Naive thymus-derived CD8-positive, alpha-beta T cell (primary cell): ENCODE measurements around the gene TCF7L2. TPM values are rescaled to one million over a fixed set of nuclear protein-coding genes. Genes with fewer than 3 reads are reported as not detected.

Experiments
- ATAC-seq, 2 donors: fragments of 150-1000 bp; cut with Tn5 transposase in 1 of 2; sonication (Bioruptor Pico), chemical (Tn5 transposase) in 1 of 2; 1 replicate in 1 of 2; 2 replicates in 1 of 2; pipeline ENCODE4 v1.10.0; 2021; ENCODE audit warnings: mild to moderate bottlenecking in 2 of 2, moderate library complexity in 2 of 2
- POLR2A ChIA-PET: fragments of 350-600 bp; sonication (Branson Sonifier 250); formaldehyde crosslinking; loops from one replicate; lab custom pipeline; 2021; ENCODE audit warnings: antibody characterized with exemption; lab: Charles Lee
- DNase-seq, 10 donors: peaks; one replicate each; pipeline versions ENCODE4 v3.0.0 to v3.0.0-alpha.2; 2020 to 2022
- H3K27ac Mint-ChIP-seq, 10 donors: one replicate each; pipeline ENCODE4 v1.8.0; 2020 to 2022; ENCODE audit warnings: mild to moderate bottlenecking in 10 of 10, mixed read lengths in 10 of 10, moderate library complexity in 4 of 10, inconsistent platforms in 1 of 10
- H3K27me3 Mint-ChIP-seq, 5 donors: one replicate each; pipeline ENCODE4 v1.8.0; 2021 to 2022; ENCODE audit warnings: mixed read lengths in 5 of 5
- H3K36me3 Mint-ChIP-seq, 3 donors: one replicate each; pipeline ENCODE4 v1.8.0; 2020 to 2022; ENCODE audit warnings: mixed read lengths in 3 of 3, mild to moderate bottlenecking in 2 of 3, inconsistent platforms in 1 of 3
- H3K4me1 Mint-ChIP-seq, 4 donors: one replicate each; pipeline ENCODE4 v1.8.0; 2021 to 2022; ENCODE audit warnings: mixed read lengths in 4 of 4
- H3K4me3 Mint-ChIP-seq, 10 donors: one replicate each; pipeline ENCODE4 v1.8.0; 2020 to 2022; ENCODE audit warnings: mild to moderate bottlenecking in 10 of 10, mixed read lengths in 10 of 10, moderate library complexity in 6 of 10, inconsistent platforms in 1 of 10
- H3K9me3 Mint-ChIP-seq, 9 donors: one replicate each; pipeline ENCODE4 v1.8.0; 2020 to 2022; ENCODE audit warnings: mixed read lengths in 9 of 9, mild to moderate bottlenecking in 3 of 9, inconsistent platforms in 1 of 9, moderate library complexity in 1 of 9
- polyA plus RNA-seq, 3 donors: library from polyadenylated mRNA; unstranded; fragments of 300-500 nt; fragmentation: Illumina TruSeq; gene quantifications; one replicate each; pipeline ENCODE4 v1.2.3, GENCODE V29; 2021
- total RNA-seq, 8 experiments: library from RNA in 2 of 8; stranded (reverse) in 2 of 8; gene quantifications; one replicate each; pipeline ENCODE4 v1.2.3 and lab custom pipeline; 2021 to 2026

Gene TCF7L2
- total and polyA plus RNA-seq, 5 experiments from 2014 or later = 1.6 to 6.0 (median 4.1) TPM

DNA sequence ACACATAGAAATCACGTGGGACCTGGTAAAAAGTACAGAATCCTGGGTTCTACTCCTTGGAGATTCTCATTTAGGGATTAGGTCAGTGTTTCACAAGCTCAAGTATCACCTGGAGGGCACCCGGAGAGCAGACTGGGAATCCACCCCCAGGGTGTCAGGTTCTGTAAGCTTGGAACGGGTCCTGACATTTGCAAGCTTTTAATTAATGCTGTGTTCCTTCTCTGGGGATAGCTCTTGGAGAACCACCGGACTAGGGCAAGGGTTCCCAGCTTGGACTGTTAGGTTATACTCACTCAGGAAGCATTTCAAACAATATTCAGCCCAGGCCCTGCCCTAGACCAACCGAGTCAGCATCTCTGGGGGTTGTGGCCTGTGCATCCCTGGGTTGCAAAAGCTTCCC, 23.0 kb downstream of the TCF7L2 start:
- Mint-ChIP-seq H3K27ac (no peak overlapping the region), H3K4me3 (no peak overlapping the region), H3K27me3 (peaks cover 4 to 18% (median 6%) of the 10 kb centered on the region in 5 donors)

GRCh38 chr10:112973805-112974204, 23.8 kb downstream of the TCF7L2 start:
- H3K9me3 Mint-ChIP-seq = no peaks in the 10 kb centered on the region

More for the DNA sequence above, 23.0 kb downstream of the TCF7L2 start:
- Mint-ChIP-seq H3K9me3 (no peaks in the 10 kb centered on the region), H3K36me3 (peaks cover 0 to 8% (median 3%) of the 10 kb centered on the region in 3 donors), H3K4me1 (no peaks in the 10 kb centered on the region)
- POLR2A ChIA-PET = no interaction called here
- DNase-seq = no peak
- ATAC-seq = no peak

DNA sequence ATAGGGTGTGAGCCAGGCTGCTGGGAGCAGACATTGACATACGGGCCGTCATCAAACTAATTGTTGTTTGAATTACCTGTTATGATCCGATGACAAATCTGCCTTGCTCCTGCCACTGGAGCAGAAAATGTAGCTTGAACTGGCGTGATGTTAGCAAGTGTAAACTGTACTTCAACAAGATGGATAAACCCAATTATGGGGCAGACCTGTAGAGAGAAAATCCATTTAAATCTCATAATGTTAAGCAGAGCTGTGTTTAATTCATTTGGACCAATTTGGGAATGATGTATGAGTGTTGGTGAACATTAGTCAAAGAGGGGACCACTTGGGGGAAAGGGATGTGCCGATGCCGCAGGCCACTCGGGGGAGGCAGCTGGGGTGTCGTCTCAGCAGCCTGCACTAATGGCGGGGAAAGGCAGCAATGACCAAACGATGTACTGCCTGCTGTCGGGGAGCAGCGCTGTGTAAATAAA, 27.4 kb downstream of the TCF7L2 start:
- ATAC-seq (no peak), DNase-seq (no peak)
- peaks cover 6 to 35% (median 23%) of the 10 kb centered on the region in 5 donors for H3K27me3 Mint-ChIP-seq
- POLR2A ChIA-PET = no interaction called here
- H3K4me1 Mint-ChIP-seq = peaks cover 6 to 19% (median 12%) of the 10 kb centered on the region in 4 donors
- no peaks in the 10 kb centered on the region for H3K9me3 Mint-ChIP-seq
- peaks cover 0 to 9% (median 3%) of the 10 kb centered on the region in 3 donors for H3K36me3 Mint-ChIP-seq
- no peak overlapping the region for H3K4me3 Mint-ChIP-seq
- H3K27ac Mint-ChIP-seq = no peak overlapping the region

More at GRCh38 chr10:112973805-112974204, 23.8 kb downstream of the TCF7L2 start:
- DNase-seq (no peak), ATAC-seq (no peak)
- POLR2A ChIA-PET = no interaction called here
- H3K4me1 Mint-ChIP-seq = no peaks in the 10 kb centered on the region
- H3K27ac Mint-ChIP-seq = no peak overlapping the region
- H3K27me3 Mint-ChIP-seq = peaks cover 6 to 18% (median 7%) of the 10 kb centered on the region in 5 donors
- peaks cover 0 to 8% (median 3%) of the 10 kb centered on the region in 3 donors for H3K36me3 Mint-ChIP-seq
- no peak overlapping the region for H3K4me3 Mint-ChIP-seq

- DNase-seq = no peak
- Mint-ChIP-seq H3K27me3 (peaks cover 6 to 47% (median 28%) of the 10 kb centered on the region in 5 donors), H3K9me3 (no peaks in the 10 kb centered on the region), H3K4me1 (peaks cover 6 to 21% (median 12%) of the 10 kb centered on the region in 4 donors), H3K4me3 (no peak overlapping the region), H3K36me3 (peaks cover 0 to 8% (median 0%) of the 10 kb centered on the region in 3 donors), H3K27ac (no peak overlapping the region)
- no peak for ATAC-seq
- POLR2A ChIA-PET = no interaction called here
Measured at GRCh38 chr10:112979927-112980326, 29.9 kb downstream of the TCF7L2 start.

GRCh38 chr10:112980937-112981336, 30.9 kb downstream of the TCF7L2 start:
- Mint-ChIP-seq H3K27me3 (peaks cover 9 to 57% (median 38%) of the 10 kb centered on the region in 5 donors), H3K4me3 (peak overlapping the region in 2 of 10 donors; percentile 35 to 43)
- POLR2A ChIA-PET = no interaction called here

DNA sequence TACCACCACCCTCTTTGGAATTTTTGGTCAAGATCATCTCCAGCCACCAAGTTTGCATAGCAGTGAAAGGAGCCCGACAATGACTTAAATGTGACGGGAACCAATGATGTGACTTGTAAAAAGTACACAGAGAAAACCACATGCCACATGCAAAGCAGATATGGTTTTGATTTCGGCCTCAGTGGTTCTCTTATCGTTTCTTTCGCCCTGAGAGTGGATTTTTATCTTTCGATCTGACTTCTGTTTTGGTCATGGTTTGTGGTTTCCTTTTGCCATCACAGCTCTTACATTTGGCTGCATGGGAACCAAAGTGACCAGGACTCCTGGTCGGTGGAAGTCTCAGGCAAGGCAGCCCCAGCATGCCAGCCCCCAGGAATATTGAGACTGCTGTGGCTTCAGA, 31.5 kb downstream of the TCF7L2 start:
- Mint-ChIP-seq H3K36me3 (peaks cover 0 to 4% (median 0%) of the 10 kb centered on the region in 3 donors), H3K4me1 (peaks cover 16 to 34% (median 27%) of the 10 kb centered on the region in 4 donors), H3K9me3 (no peaks in the 10 kb centered on the region), H3K27ac (peak overlapping the region in 3 of 10 donors; percentile 9 to 20 (median 20)), H3K4me3 (peak overlapping the region in 6 of 10 donors; percentile 34 to 80 (median 54)), H3K27me3 (peaks cover 10 to 56% (median 44%) of the 10 kb centered on the region in 5 donors)
- ATAC-seq (peak in 1 of 2 donors; percentile 52), DNase-seq (peak in 3 of 10 donors; percentile 9 to 13 (median 9))
- POLR2A ChIA-PET = no interaction called here

More at GRCh38 chr10:112980937-112981336, 30.9 kb downstream of the TCF7L2 start:
- Mint-ChIP-seq H3K27ac (no peak overlapping the region), H3K4me1 (peaks cover 10 to 27% (median 21%) of the 10 kb centered on the region in 4 donors), H3K9me3 (no peaks in the 10 kb centered on the region), H3K36me3 (peaks cover 0 to 4% (median 0%) of the 10 kb centered on the region in 3 donors)
- DNase-seq (no peak), ATAC-seq (no peak)

GRCh38 chr10:112983444-112984056, 33.5 kb downstream of the TCF7L2 start:
- Mint-ChIP-seq H3K27me3 (peaks cover 14 to 65% (median 46%) of the 10 kb centered on the region in 5 donors), H3K27ac (no peak overlapping the region), H3K4me3 (no peak overlapping the region), H3K4me1 (peaks cover 18 to 44% (median 34%) of the 10 kb centered on the region in 4 donors), H3K9me3 (no peaks in the 10 kb centered on the region), H3K36me3 (peaks cover 0 to 6% (median 5%) of the 10 kb centered on the region in 3 donors)
- POLR2A ChIA-PET = no interaction called here
- ATAC-seq (no peak), DNase-seq (no peak)

DNA sequence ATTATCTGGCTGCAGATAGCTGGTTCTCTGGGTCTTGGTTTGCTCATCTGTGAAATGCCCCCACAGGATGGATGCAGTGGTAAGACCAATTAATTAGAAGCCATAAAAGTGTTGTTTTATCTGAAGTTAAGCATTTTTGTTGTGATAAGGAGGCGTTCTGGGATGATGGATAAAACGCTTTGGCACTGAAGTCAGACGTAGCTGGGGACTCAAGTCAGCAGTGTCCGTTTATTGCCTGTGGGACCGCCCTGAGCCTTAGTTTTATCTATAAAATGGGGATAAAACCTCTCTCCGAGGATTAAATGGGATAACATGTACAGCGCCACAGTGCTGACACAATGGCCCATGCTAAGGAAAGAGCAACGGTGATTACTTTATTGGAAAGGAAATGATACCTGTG, 34.7 kb downstream of the TCF7L2 start:
- Mint-ChIP-seq H3K27me3 (peaks cover 14 to 57% (median 47%) of the 10 kb centered on the region in 5 donors), H3K27ac (no peak overlapping the region), H3K36me3 (peaks cover 0 to 6% (median 4%) of the 10 kb centered on the region in 3 donors), H3K9me3 (no peaks in the 10 kb centered on the region), H3K4me3 (no peak overlapping the region), H3K4me1 (peaks cover 18 to 44% (median 34%) of the 10 kb centered on the region in 4 donors)
- POLR2A ChIA-PET = no interaction called here
- ATAC-seq = no peak
- no peak for DNase-seq

DNA sequence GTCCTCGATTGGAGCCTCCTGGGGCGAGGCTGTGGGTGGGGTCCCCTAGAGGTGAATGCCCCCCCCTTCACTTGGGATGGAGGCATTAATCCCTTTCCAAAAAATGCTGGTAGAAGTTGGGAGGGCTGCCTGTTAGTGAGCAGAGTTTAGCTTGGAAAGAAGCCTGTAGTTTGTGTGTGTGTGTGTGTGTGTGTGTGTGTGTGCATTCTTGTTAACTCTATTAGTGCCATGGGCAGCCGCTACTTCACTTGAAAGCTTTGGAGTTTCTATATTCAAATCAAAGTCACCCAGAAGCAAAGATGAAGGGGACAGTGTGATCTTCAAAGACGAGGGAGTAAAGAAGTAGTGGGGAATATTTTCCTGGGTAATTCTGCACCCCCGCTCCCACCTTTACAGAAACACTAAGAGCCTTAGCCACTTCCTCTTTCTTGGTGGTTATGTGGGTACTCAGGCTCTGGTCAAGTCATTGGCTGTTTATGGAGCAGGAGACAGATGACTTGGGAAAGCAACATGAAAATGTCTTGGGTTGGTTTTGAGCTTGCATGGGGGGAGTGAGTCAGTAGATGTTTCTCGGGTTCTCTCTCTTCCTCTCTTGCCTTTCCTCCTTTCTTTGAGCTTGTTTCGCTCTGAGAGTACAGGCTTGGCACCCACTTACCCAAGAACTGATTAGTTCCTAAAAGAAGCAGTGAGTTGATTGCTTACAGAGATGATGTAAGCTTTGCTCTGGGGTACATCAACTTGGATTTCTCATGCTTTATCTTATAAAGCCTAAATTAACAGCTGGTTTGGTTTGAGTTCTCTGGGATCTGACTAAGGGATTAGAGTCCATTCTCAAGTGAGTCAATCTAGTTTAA, 35.9 kb downstream of the TCF7L2 start:
- POLR2A ChIA-PET = no interaction called here
- Mint-ChIP-seq H3K27me3 (peaks cover 14 to 49% (median 45%) of the 10 kb centered on the region in 5 donors), H3K4me3 (peak overlapping the region in 4 of 10 donors; percentile 7 to 23 (median 18)), H3K36me3 (peaks cover 0 to 6% (median 2%) of the 10 kb centered on the region in 3 donors), H3K4me1 (peaks cover 18 to 40% (median 33%) of the 10 kb centered on the region in 4 donors), H3K9me3 (no peaks in the 10 kb centered on the region), H3K27ac (peak overlapping the region in 1 of 10 donors; percentile 69)
- ATAC-seq (peak in 1 of 2 donors; percentile 6), DNase-seq (no peak)

GRCh38 chr10:112986544-112987190, 36.6 kb downstream of the TCF7L2 start:
- H3K4me3 Mint-ChIP-seq = peak overlapping the region in 3 of 10 donors; percentile 7 to 23 (median 21)
- no peaks in the 10 kb centered on the region for H3K9me3 Mint-ChIP-seq
- peaks cover 14 to 44% (median 39%) of the 10 kb centered on the region in 5 donors for H3K27me3 Mint-ChIP-seq
- H3K27ac Mint-ChIP-seq = no peak overlapping the region
- peaks cover 0 to 6% (median 2%) of the 10 kb centered on the region in 3 donors for H3K36me3 Mint-ChIP-seq
- ATAC-seq = no peak
- H3K4me1 Mint-ChIP-seq = peaks cover 15 to 32% (median 26%) of the 10 kb centered on the region in 4 donors
- POLR2A ChIA-PET = no interaction called here
- DNase-seq = no peak

DNA sequence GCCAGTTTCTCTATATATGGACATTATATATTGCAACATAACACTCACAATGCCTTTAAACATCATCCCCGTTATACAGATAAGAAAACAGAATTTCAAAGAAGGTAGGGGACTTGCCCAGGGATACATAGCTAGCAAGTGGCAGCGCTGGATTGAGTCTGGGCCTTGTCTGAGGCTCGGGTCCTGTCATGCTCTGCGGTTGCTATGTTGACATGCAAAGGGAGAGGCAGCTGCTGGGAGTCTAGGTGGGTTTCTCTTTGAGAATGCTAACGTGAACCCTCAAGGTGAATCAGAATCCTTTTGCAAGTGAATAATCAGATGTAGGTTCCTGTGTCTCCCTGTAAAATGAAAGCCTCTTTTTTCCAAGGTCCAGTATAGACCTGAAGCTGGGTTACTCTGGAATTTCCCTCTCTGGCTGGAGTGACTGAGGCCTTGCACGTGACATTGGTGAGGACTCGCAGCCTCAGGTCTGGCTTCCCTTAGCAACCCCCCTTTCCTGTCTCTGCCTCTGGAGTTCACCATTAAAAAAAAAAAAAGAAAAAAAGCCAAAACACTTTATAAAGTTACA, 38.9 kb downstream of the TCF7L2 start:
- H3K4me1 Mint-ChIP-seq = peaks cover 12 to 24% (median 21%) of the 10 kb centered on the region in 4 donors
- no peak overlapping the region for H3K27ac Mint-ChIP-seq
- H3K36me3 Mint-ChIP-seq = peaks cover 0 to 6% (median 2%) of the 10 kb centered on the region in 3 donors
- no peak overlapping the region for H3K4me3 Mint-ChIP-seq
- no peaks in the 10 kb centered on the region for H3K9me3 Mint-ChIP-seq
- POLR2A ChIA-PET = no interaction called here
- H3K27me3 Mint-ChIP-seq = peaks cover 14 to 40% (median 29%) of the 10 kb centered on the region in 5 donors
- DNase-seq (no peak), ATAC-seq (no peak)

GRCh38 chr10:112989826-112990225, 39.8 kb downstream of the TCF7L2 start:
- no peak for ATAC-seq
- no peak overlapping the region for H3K27ac Mint-ChIP-seq
- peaks cover 0 to 6% (median 2%) of the 10 kb centered on the region in 3 donors for H3K36me3 Mint-ChIP-seq
- H3K4me3 Mint-ChIP-seq = no peak overlapping the region
- no peaks in the 10 kb centered on the region for H3K9me3 Mint-ChIP-seq
- no peak for DNase-seq
- POLR2A ChIA-PET = no interaction called here
- H3K27me3 Mint-ChIP-seq = peaks cover 14 to 36% (median 25%) of the 10 kb centered on the region in 5 donors
- peaks cover 12 to 24% (median 21%) of the 10 kb centered on the region in 4 donors for H3K4me1 Mint-ChIP-seq
